Measurements from ENCODE around the gene ITGA2B. TPM values are rescaled to one million over a fixed set of nuclear protein-coding genes. Genes with fewer than 3 reads are reported as not detected.

ITGA2B gene
- total and polyA plus RNA-seq, 2 of the 8 experiments (the other 6 are each of a cell fraction or from before 2014, with no cell fraction given) = 6.9 to 12.3 TPM

DNA sequence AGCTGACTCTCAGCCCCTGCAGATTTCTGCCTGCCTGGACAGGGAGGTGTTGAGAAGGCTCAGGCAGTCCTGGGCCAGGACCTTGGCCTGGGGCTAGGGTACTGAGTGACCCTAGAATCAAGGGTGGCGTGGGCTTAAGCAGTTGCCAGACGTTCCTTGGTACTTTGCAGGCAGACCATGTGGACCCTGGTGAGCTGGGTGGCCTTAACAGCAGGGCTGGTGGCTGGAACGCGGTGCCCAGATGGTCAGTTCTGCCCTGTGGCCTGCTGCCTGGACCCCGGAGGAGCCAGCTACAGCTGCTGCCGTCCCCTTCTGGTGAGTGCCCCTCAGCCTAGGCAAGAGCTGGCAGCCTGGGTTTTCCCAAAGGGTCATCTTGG, 40.5 kb downstream of the ITGA2B start:
- DNase-seq (ENCODE audit: low read depth in 1 of 2, low spot score in 2 of 2) = no peak
- CTCF ChIA-PET (ENCODE audit: partially characterized antibody) = interaction anchor here (0.6 to 5.6 kb wide), 6 partner anchors 13 to 846 kb away, joined by 3 to 62 read pairs (median 17); partner anchors contain the start of gene FAM171A2
- Histone ChIP-seq H3K23me2 (ENCODE audit: low read depth, low read length) (peaks cover 7% of the 10 kb centered on the region; the same call in 1 of the 2 replicates), H3K9me3 (ENCODE audit: insufficient read depth in 2 of 2, low read depth in 1 of 2, low read length in 1 of 2) (no peaks in the 10 kb centered on the region), H2AK5ac (ENCODE audit: low read depth, low read length) (no peak overlapping the region), H3K27me3 (replicated peaks in 1 of 4; ENCODE audit: control insufficient read depth in 3 of 4, extremely low read depth in 1 of 4, insufficient read depth in 3 of 4, low read length in 3 of 4) (no peaks in the 10 kb centered on the region; a peak in 4 of 7 replicates), H3K27ac (ENCODE audit: low read depth, low read length) (no peak overlapping the region), H3K4me2 (ENCODE audit: insufficient read depth in 1 of 2, low read depth in 2 of 2, low read length in 2 of 2) (no peak overlapping the region), H3K9ac (replicated peaks in 1 of 4; ENCODE audit: extremely low read depth in 1 of 4, low read depth in 3 of 4, low read length in 3 of 4) (no peak overlapping the region), H3K79me2 (ENCODE audit: control insufficient read depth in 1 of 2, insufficient read depth in 2 of 2, low read length in 2 of 2) (peaks cover 0 to 3% of the 10 kb centered on the region in 2 experiments; a peak in 1 of 4 replicates), H4K5ac (ENCODE audit: insufficient read length, low read depth, low read length) (no peak overlapping the region), H2BK12ac (ENCODE audit: low read depth, low read length) (no peak overlapping the region), H3K56ac (replicated peaks; ENCODE audit: insufficient read length, low read depth, low read length) (no peak overlapping the region), H2BK120ac (replicated peaks; ENCODE audit: low read depth, low read length) (no peak overlapping the region), H2BK5ac (ENCODE audit: low read depth, low read length) (no peak overlapping the region; the same call in 1 of the 2 replicates), H4K20me1 (replicated peaks in 1 of 2; ENCODE audit: control insufficient read depth in 1 of 2, insufficient read depth in 2 of 2, low read length in 2 of 2) (peaks cover 4 to 22% of the 10 kb centered on the region in 2 experiments), H2BK20ac (ENCODE audit: low read length) (no peak overlapping the region), H3K4me3 (ENCODE audit: extremely low read depth in 1 of 4, insufficient read depth in 2 of 4, low read depth in 3 of 4, low read length in 4 of 4) (no peak overlapping the region), H3K36me3 (ENCODE audit: control insufficient read depth in 2 of 4, insufficient read depth in 4 of 4, low read length in 3 of 4) (peaks cover 0 to 3% (median under 1%) of the 10 kb centered on the region in 4 experiments; a peak in 3 of 8 replicates), H2AFZ (ENCODE audit: low read length) (no peak overlapping the region), H2BK15ac (ENCODE audit: low read length) (no peak overlapping the region), H3K4me1 (replicated peaks in 1 of 4; ENCODE audit: control insufficient read depth in 3 of 4, insufficient read depth in 4 of 4, low read length in 3 of 4) (peaks cover 0 to 7% (median 5%) of the 10 kb centered on the region in 4 experiments; a peak in 4 of 7 replicates), H4K91ac (replicated peaks; ENCODE audit: insufficient read length, low read length) (no peak overlapping the region), H3K23ac (ENCODE audit: insufficient read length) (no peak overlapping the region), H3K79me1 (ENCODE audit: low read depth, low read length) (no peaks in the 10 kb centered on the region), H3K18ac (ENCODE audit: extremely low read depth, low read length) (no peak overlapping the region), H3K4ac (replicated peaks; ENCODE audit: insufficient read length, low read depth, low read length) (no peak overlapping the region), H3K14ac (ENCODE audit: insufficient read length) (no peak overlapping the region), H4K8ac (ENCODE audit: extremely low read depth, insufficient read depth, low read length) (0 out of 2 replicates have a peak overlapping the region, but pooled peaks have one; percentile 18)
- 82% methylated on average over 6 of the region's 6 CpGs; no CpG with 5 or more reads in 1 of the 2 experiments for WGBS, 2 experiments (ENCODE audit: extremely low coverage in 1 of 2, insufficient coverage in 1 of 2, insufficient read length in 1 of 2, insufficient replicate concordance in 2 of 2, low coverage in 1 of 2, low lambda C conversion rate in 2 of 2, missing lambda C conversion rate in 1 of 2)
- TF ChIP-seq, protein P1, sequence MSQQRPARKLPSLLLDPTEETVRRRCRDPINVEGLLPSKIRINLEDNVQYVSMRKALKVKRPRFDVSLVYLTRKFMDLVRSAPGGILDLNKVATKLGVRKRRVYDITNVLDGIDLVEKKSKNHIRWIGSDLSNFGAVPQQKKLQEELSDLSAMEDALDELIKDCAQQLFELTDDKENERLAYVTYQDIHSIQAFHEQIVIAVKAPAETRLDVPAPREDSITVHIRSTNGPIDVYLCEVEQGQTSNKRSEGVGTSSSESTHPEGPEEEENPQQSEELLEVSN (IDR thresholded peaks at IDR 0.05) = no peak
- no peak for TF ChIP-seq CEBPB (IDR thresholded peaks at IDR 0.05; ENCODE audit: low read depth, low read length)
- TF ChIP-seq FOSL1 (IDR thresholded peaks at IDR 0.05; ENCODE audit: insufficient read depth, low read depth, low read length) = no peak
- TF ChIP-seq ASH2L (IDR thresholded peaks at IDR 0.05; ENCODE audit: low read length) = no peak
- no peak for TF ChIP-seq EGR1 (IDR thresholded peaks at IDR 0.05; ENCODE audit: borderline replicate concordance, low read depth, low read length)
- no peak for TF ChIP-seq CBX8 (IDR thresholded peaks at IDR 0.05; ENCODE audit: borderline replicate concordance, low read depth, low read length)
- TF ChIP-seq CHD1 (IDR thresholded peaks at IDR 0.05; ENCODE audit: low read depth, low read length) = no peak
- TF ChIP-seq TCF12 (IDR thresholded peaks at IDR 0.05; ENCODE audit: low read depth, low read length) = no peak
- TF ChIP-seq BRCA1 (IDR thresholded peaks at IDR 0.05; ENCODE audit: low read depth, low read length) = no peak
- TF ChIP-seq, protein P2, sequence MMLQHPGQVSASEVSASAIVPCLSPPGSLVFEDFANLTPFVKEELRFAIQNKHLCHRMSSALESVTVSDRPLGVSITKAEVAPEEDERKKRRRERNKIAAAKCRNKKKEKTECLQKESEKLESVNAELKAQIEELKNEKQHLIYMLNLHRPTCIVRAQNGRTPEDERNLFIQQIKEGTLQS (IDR thresholded peaks at IDR 0.05; ENCODE audit: insufficient read depth, low read depth, low read length) = no peak
- no peak for TF ChIP-seq SIX5 (IDR thresholded peaks at IDR 0.05; ENCODE audit: low read depth, low read length)
- no peak for TF ChIP-seq NANOG (IDR thresholded peaks at IDR 0.05; ENCODE audit: insufficient read depth, low read depth, low read length, poor library complexity, severe bottlenecking)
- TF ChIP-seq SP1 (IDR thresholded peaks at IDR 0.05; ENCODE audit: low read depth, low read length) = no peak
- TF ChIP-seq YY1 (IDR thresholded peaks at IDR 0.05; ENCODE audit: low read depth, low read length) = no peak
- FAIRE-seq = no peak
- POLR2A ChIA-PET (ENCODE audit: partially characterized antibody) = interaction anchor here (0.8 kb wide), 1 partner anchor 23 kb away, joined by 3 read pairs; no protein-coding TSS in a partner anchor
